Activated CD4-positive, alpha-beta T cell treated with anti-CD3 and anti-CD28 coated beads, Interleukin-2, amount 50 U/mL, for 4 hours (primary cell): ENCODE data around the gene STARD5.
"Not testable (repeated sequence)": the region's sequence is repeated elsewhere in the genome, so short reads cannot be mapped to it uniquely, and the experiment has no call there.

Experiments used
- DNase-seq, 2 experiments: peaks; one replicate each; pipeline ENCODE4 v3.0.0-alpha.2; 2020

Gene STARD5

DNA sequence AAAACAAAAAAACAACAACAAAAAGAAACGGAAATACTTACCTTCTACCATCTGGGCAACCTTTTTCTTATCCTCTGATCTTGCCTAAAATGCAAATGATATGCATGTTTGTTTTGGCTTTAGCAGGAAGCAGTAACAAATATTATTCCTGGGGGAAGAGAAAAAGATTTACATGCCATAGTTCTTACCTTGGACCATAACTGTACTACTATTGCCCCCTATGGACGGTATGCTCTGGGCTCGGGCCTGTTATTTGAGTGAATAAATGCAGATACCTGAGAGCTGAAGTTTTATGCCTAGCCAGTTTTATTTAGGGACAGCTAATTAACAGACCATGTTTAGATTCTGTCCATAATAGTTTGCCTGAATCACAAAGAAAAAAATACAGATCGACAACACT, 12.6 kb upstream of the STARD5 start:
- peak; percentile 32 to 35 for DNase-seq

GRCh38 chr15:81335631-81336030, 11.7 kb upstream of the STARD5 start:
- DNase-seq, result no peak

DNA sequence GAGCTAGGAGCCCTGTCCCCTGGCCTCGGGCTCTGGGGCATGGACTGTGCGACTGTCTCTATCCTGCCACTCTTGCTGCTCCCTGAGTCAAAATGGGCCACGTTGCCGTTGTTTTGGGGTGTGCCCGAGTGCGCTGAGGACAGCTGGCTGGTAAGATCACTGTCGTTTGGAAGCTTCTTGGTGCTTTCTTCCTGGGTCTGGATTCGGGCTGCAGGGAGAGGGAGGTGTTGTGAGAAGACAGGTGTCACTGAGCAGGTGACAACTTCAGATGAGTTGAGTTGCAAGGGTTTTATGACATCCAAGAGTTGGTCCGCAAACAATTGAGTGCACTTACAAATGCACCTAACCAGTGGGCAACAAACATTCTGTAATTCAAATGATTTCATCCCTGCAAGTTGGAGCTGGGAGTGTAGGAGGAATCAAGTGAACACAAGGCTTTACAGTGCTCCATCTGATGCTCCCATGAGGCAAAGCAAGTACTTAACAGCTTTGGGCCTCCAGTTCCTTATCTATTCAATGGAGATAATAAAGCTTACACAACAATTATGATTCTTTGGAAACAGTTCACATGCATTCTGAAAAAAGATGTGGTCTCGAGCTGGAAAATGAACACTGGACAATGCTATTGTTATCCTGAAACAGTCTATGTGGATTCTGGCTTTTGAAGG, 11.0 kb upstream of the STARD5 start:
- no peak for DNase-seq

DNA sequence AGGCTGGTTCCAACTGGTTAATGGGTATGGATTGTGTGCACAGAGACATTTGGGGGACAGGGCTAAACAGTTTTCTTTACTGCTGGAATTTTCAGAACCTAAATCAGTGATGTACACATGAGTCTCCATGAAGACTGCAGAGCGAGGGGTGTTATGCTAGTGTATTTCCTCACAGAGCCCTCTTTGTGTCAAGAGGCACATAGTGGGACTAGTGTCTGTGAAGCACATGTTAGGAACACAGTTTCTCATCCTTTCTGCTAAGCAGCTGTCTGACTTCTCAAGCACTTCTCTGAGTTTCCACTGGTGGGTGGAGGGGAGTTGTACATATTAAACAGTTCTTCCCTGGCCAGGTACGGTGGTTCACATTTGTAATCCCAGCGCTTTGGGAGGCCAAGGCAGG, 9.4 kb upstream of the STARD5 start:
- DNase-seq, result no peak

- no peak for DNase-seq
Observed at GRCh38 chr15:81332326-81332725, 8.4 kb upstream of the STARD5 start.

- DNase-seq, result no peak
Observed at GRCh38 chr15:81331600-81331999, 7.7 kb upstream of the STARD5 start.

DNA sequence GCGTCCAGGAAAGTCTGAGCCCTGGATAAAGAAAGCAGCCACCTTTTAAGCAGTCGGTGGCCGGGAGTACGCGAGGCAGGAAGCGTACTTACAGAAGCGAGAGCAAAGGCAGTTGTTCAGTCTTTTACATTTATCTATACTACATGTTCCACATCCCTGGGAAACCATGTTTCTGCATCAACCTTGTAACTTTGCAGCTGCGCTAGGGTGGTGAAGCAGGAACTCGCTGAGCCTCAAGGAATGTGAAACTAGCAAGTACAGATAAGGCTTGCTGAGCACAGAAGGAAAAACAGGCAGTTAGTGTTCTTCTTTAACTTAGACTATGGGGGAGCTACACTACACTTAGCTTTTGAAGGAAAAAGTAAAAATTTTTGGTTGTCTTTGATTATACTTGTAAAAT, 7.2 kb upstream of the STARD5 start:
- not testable (repeated sequence) for DNase-seq

DNA sequence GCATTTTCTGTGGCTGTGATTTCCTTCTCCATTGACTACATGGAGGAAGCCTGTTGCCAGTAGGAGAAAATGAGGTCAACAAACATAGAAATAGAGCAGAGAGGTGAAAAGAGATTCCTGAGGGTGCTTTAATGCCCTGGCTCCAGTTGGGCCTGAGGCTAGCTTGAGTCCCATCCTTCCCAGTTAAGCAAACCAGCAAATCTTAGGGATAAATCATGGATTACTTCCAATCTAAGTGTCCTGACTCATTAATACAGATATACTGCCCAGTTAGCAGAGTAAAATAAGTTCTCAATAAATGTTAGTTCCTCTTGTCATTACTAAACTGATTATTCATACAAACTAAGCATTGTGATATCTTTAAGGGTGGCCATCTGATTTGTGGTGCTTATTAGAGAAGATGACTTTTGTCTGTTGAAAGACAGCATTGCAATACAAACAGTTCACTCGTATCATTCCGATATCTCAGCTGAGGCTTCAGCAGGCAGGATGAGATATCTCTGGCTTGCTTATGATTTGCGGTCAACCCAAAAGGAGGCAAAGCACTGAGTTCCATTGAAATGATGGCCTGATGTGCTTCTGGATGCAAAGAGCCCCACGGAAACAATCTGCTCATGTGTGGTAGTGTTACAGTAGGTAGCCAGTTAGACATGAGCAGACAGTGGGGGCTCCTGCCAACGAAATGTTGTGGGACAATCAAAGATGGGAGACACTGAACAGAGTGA, 6.6 kb upstream of the STARD5 start:
- DNase-seq, result no peak

DNA sequence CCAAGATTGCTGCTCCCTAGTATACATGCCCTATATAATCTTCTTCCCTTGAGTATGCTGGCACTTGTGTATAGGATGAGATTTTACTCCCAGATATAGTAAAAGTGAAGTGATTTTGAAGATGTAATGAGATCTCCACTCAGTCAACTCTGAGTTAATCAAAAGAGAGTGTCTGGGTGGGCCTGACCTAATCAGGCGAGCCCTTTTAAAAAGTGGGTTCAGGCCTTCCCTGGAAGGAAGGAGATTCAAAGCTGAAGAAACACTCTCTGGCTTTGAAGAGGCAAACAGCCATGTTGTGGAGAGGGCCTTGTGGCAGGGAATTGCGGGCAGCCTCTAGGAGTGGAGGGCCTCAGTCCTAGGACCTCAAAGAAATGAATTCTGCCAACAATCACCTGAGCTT, 5.5 kb upstream of the STARD5 start:
- no peak for DNase-seq

DNA sequence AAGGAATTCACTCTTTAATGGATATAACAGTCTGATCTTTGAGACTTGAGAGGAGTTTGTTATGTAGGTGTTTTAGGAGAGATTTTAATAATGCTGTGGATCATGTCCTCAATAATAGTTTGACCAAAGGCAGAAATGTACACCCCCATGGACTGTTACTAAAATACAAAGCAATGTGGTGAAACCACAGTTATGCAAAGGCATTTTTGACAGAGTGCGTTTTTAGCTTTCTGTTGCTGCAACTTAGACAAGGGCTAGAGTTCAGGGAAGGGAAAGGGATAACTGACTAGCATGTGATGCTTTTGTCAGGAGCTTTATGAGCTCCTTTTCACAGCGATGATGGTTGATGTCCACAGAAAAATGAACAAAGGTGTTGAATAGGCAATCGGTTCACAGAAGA, 3.6 kb upstream of the STARD5 start:
- no peak for DNase-seq

DNA sequence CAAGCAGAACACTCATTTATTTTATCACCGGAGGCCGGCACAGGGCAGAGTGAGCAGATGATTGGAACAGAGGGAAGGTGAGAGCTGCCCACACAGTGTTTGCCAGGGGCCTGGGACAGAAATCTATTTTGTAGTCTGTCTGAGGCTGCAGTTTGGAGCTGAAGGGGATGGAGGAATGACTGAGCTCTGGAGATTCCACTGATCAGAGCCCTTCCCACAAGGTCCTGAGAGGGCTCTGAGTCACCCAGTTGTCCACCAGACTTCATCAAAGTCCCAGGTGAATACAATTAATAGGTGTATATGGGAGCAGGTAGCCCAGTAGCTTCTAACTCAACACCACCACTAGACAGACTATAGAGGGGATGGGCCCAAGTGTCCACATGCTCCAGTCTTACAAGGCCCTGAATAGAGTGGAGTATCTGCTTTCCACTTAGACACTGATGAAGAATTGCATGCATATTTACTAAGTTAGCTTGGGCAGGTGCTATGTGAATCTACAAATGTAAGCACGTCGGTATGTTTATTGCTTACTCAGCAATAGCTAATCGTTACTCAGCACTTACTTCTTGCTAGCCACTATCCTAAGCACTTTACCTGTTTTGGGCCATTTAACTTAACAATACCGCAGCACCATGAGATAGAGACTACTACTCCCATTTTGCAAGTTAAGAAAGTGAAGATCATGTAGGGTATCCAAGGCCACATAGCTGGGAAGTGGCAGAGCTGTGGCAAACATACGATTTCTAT, 2.7 kb upstream of the STARD5 start:
- DNase-seq, result no peak

- DNase-seq, result no peak
Observed at GRCh38 chr15:81323559-81323943, 390 bp downstream of the STARD5 start.

GRCh38 chr15:81322676-81323253, 1.2 kb downstream of the STARD5 start:
- DNase-seq, result no peak

DNA sequence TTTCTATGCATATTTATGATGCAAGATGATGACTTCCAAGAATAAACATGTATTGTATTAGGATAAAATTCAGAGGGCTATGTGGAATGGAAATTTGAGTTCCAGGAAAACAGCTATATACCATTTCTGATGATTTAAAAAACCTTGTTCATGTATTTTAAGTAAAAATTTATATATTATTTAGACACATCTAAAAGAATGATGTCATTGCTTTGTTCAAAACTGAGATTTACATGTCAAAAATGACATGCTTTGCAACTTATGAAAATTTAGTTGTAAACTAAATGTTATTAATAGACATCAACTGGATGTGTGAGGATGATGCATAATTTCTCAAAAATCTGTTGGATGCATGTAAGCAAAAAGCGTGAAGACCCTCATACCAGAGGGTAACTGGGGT, 2.3 kb downstream of the STARD5 start:
- DNase-seq, result no peak

- no peak for DNase-seq
Observed at GRCh38 chr15:81317642-81318017, 6.3 kb downstream of the STARD5 start.

DNA sequence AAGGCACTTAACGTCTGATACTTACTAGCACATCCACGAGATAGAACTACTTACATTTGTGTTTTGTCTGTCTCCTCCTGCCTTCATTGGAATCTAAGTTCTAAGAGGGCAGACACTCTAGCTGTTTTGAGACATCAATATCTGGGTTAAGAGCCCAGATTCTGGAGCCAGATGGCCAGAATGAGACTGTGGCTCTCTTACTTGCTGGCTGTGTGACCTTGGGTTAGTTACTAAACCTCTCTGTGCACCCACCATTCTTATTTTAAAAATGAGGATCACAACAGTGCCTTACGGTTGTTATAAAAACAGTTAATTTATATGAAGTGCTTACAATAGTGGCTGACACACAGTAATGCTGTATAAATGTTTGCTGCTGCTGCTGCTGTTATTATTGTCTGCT, 7.7 kb downstream of the STARD5 start:
- DNase-seq, result no peak

- no peak for DNase-seq
Observed at GRCh38 chr15:81315452-81316175, 8.3 kb downstream of the STARD5 start.

DNA sequence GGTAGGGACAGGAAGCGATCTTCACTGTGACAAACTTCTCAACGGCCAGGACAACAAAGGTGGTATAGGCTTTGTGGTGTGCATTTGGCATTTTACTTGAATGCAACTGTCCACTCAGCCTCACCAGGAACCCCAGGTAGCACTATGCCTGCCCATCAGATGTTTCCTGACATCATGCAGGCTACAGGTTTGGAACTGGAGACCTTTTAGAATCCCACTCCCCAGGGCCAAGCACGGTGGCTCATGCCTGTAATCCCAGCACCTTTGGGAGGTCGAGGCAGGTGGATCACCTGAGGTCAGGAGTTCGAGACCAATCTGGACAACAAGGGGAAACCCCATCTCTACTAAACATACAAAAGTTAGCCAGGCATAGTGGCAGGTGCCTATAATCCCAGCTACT, 9.6 kb downstream of the STARD5 start:
- DNase-seq, result no peak

- no peak for DNase-seq
Observed at GRCh38 chr15:81313686-81314085, 10.3 kb downstream of the STARD5 start.

DNA sequence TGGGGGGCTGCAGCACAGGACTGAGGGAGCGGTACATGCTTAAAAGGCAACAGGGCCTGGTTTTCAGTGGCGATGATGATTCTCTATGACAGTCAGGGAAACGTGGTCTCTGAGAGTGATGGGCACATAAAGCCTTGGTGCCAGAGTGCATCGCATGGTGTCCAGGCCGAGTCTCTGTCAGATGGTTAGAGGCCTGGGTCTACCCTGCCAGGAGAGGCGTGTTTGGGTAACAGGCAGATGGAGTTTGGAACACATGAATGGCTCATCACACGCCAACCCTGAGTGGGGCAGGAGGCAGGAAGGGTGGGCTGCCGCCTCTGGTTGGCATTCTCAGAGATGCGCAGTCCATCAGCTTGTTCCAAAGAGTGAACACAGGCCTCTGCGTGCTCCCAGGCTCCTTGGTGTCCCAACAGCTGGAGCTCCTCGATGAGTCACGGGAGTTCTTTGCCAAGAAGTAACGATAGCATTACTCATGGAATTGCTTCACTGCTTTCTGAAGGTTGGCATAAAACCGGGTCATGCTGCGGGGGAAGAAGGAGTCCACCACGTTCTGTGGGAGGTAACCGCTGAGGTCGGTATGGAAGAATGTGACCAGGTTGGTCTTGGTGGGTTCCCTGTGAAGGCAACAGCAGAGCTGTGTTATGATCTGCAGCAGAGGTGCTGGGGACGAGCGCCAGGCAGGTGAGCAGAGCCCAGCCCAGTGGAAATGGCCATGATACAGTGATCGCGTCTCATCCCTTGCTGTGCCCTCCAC, 11.0 kb downstream of the STARD5 start:
- DNase-seq, result no peak

- DNase-seq, result no peak
Observed at GRCh38 chr15:81311752-81312464, 12.0 kb downstream of the STARD5 start.

- no peak for DNase-seq
Observed at GRCh38 chr15:81310480-81310879, 13.5 kb downstream of the STARD5 start.
